Stimulated activated CD4-positive, alpha-beta T cell treated with anti-CD3 and anti-CD28 coated beads, TNF-alpha, amount 100 ng/mL, for 1 hour (primary cell): ENCODE results near the gene EN1.

Experiments
- DNase-seq, 3 donors: peaks; one replicate each; pipeline ENCODE4 v3.0.0-alpha.2; 2020; ENCODE audit warnings: low read depth in 3 of 3, low spot score in 1 of 3

EN1 gene

DNA sequence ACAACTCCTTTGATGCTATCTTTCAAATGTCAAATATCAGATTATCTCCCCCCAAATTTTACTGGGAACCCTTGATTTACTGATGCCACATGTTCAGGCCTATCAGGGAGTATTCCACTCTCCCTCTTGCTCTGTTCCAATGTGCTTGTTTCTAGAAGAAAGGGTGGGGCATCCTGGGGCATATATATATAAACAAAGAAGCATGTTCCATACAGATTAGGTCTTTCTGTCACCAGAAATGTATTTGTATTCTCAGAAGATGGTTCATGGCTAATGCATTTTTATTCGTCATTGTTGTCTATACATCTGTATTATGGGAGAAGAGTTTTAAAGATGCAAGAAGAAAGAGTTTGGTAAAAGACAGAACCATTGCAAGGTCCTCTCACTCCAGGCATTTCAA lies 24.9 kb downstream of the EN1 start:
- no peak for DNase-seq

DNA sequence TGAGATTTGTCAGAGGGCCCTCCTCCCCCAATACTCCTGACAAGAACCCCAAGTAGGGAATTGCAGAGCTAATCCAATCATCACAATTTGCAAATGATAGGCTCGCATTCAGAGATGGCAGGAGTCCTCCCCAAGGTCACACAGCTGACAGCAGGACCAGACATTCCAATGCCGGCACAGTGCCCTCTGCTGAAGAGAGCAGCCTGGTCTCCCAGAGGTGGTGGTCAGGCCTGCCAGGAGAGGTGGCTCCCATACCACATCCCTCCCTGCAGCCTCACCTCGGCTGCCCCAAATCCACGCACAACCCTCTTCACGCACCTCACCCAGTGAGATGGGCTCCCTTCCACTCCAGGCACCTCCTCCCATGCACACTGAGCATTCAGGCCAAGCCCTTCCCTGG lies 25.4 kb downstream of the EN1 start:
- DNase-seq = no peak

DNA sequence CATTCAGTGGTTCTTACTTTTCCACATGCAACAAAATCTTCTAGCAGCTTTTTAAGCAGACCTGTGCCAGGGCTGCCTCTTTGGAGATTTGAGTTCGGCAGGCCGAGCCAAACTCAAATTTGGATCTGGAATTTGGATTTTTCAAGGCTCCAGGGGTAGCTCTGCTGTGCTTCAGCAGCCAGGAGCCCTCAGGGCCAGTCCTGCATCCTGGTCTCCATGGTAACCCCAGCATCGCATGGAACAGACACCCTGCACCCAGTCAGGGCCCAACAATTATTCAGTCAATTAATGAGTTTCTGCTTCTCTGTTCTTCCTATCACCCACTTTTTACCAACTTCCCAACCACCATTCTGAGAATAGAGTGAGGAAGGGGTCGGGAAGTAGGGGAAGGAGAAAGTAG lies 30.0 kb downstream of the EN1 start:
- DNase-seq = no peak

DNA sequence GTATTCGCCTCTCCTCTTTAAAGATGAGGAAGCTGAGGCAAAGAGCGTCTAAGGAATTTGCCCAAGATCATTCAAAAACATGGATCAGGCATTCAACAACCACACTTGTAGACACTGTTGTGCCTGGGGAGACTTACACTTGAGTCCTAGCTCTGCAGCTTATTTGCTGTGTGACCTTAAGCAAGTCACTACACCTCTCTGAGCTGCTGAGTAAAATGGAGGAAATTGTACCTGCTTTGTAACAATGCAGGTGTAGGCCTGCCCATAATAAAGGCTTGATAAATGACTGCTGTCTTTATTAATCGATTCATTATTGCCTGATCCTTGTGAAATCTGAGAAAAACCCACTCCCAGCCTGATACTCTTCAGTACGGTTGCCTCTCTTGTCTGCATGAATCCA lies 30.8 kb downstream of the EN1 start:
- no peak for DNase-seq

DNA sequence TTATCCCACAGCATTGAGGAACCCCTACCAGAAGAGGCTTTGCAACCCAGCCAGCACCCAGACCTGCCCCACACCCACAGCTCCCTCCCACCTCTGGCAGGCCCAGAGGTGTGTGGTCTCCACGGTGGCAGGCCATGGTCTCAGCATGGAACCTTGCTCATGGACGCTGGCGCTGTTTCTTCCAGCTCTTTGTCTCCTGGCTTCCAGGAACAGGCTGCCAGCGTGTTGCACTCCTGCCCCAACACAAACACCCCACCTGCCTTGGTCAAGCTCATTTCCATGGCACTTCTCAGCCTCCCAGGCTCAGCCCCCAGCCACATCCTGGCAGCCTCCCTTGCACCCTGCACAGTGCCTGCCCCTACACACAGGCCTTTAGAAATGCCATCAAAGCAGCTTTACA lies 31.7 kb downstream of the EN1 start:
- DNase-seq = no peak

DNA sequence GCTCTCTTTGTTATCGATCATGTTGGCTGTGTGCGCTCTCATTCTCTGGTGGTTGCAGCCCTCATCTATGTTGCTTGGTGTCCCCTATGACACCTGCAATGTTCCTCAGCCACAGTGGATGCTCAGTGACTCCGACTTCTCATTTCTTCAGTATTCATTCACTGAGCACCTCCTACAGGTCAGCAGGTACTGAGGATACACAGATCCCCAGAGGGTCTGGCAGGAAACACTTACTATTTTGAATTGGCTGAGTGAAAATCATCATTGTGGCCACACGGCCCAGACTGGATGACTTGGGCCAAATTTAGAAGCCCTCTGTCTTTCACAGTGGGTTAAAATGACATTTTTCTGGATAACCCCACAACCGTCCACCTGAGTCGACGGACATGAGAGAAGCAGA lies 32.1 kb downstream of the EN1 start:
- no peak for DNase-seq

DNA sequence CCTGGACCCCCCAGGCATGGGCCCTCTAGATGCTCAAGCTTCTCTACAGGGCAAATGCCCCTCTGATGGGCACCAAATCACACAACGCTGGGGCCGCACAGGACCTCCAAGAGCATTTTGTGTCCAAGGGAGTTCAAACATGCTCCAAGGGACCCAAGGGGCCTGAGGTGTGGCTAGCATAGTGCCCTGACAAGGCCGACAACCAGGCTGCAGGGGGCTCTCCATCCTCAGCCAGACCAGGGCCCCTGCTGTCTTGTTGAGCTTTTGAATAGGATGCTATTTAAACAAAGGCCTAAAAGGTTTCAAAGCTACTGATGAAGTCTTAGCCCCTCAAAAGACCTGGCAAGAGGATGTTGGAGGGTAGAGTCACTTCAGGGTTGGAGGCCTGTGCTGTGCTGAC lies 33.1 kb downstream of the EN1 start:
- no peak for DNase-seq

DNA sequence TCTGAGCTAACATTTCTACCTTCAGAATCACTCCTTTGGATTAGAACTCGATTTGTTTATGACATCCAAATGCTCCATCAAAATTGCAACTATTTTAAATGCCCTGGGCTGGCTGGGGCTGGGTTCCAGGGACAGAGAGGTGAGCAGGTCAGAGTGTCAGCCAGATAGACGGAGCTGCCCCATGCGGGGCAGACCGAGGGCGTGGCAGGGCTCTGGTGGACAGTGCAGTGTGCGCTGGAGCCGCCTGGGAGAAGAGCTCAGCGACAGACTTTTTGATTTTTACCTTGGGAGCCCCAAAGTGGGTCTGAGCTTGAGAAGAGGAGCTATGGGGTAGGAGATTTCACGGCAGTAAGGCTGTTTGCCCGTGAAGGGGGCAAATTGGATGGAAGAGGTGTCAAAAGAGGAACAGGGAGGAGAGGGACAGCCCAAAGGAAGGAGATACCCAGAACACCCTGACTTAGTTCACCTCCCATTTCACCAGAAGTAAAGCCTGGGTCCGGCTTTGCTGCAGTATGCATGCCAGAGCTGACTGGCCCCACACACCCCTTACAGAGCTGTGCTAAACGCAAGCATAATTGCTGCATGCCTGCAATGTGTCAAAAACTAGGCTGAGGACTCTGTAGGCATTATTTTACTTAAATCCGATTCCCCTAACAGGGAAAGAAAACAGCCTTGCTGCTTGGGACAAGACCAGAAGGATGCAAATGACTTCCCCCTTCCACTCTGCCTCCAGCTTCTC lies 33.7 kb downstream of the EN1 start:
- DNase-seq = no peak

DNA sequence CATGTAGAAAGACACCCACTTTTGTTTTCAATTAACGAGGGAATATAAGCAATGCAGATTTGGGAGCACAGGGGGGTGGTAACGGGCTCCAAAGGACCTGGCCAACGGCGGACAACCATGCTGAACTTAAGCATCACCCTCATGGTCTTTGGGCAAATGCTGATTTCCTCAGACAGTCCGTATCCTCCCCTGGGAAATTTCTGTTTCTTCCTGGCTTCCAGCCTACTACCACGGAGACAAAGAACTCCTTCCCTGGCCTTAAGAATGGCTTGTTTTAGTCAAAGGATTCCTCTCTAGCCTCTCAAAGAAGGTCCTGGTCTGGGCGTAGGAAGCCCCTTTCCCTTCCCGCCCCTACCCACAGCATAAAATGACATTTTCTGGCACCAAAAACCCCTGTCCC lies 34.3 kb downstream of the EN1 start:
- no peak for DNase-seq

DNA sequence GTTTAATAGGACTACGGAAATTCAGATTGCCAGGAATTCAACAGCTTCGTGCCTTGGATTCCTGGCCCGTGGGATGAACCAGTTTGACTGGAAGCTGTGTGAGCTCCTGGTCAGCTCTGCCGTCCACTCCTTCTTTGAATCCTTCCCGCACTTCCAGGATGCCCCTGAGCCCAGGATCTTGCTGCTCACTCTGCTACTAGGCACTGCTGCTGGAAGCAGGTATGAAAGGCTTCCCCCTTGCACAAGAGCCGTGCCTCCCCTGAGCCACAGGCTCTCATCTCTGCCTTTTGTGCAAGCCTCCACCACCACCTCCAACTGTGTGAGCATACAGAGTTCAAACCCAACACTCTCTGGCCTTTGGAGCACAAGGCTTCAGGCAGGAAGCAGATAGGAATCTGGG lies 34.9 kb downstream of the EN1 start:
- DNase-seq = no peak

DNA sequence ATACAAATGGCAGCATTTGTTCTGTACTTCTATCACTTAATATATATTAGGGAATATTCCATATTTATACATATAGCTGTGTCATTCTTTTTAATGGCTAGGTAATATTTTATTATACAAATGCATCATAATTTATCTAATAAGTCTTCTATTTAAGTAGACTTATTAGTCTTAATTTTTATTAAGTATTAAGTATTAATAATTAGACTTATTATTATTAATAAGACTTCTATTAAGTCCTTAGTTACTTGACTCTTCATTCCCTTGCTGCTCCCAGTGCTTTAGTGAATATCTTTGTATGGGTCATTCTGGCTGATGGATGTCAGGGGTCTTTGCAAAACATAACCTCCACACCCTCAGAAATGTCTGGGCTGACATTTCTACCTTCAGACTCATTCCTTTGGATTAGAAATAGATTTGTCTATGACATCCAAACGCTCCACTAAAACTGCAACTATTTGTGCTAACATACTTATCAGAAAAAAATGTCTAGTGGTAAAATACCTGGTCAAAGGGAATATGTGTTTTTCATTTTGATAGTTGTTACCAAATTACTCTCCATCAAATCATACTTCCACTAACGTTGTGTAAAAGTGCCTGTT lies 35.8 kb downstream of the EN1 start:
- DNase-seq = no peak

DNA sequence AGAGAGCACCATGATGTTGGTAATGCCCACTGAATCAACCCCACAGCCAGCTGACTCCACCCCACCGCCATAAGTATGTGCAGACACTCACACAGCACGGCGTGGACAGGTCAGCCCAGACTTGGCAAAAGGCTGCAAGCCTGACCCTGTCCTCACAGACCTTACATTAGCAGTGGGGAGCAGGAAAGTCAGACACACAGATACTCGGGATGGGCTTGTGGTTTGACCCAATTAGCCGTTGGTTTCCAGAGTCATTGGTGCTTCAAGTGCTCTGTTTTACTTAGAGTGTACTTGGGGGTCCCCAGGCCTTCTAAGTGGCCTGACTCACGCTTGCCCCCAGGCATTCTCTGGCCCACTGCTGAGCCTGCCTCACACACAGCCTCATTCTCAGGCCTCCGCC lies 36.7 kb downstream of the EN1 start:
- no peak for DNase-seq

DNA sequence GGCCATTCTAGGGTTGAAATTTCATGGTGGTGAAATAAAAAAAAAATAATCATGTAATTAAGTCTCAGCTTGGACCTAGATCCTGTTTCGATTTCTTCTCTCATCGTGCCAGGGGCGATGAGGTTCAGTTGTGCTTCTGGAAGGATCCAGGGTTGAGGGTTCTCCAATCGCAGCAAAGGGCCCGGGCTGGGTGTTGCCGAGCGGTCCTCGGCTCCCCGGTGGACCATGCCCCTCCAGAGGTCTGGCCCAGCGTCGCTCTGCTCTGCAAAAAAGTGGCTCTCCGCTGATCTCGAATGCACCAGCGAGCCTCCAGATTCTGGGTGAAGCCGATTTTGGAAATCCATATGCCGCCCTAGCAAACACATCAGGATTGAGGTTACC lies 39.0 kb downstream of the EN1 start:
- DNase-seq = no peak

DNA sequence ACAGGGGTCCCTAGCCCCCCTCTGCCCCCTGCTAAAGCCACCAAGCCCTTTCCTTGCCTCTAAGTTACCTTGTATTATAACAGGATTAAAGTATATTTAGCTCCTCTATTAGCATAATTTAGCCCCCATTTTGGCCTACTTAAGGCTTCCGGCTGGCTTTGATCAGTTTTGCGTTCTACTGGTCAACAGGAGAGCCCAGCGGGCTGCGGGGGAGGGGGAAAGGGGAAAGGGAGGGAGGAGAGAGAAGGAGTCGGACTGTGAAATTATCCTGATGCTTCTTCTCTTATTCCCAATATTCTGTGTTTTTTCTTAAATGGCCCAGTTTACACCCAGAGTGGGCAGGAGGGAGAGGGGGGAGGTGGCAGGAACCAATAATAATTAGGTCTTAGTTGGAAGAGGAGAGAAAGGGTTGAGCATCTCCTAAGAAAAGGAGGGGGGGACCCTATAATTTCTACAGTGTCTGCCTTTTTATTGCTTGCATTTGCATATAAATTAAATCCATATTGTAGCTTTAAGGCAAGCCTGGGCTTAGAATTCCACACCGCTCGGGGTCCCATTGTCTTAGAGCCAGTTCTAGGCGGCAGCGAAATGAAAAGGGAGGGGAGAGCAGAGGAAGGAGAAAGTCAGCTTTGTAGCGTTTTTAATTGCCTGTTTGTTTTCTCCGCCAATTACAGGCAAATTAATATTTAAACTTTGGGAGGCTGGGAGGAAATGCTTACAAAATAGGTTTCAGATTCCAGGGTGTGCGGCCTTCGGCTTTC lies 39.6 kb downstream of the EN1 start:
- DNase-seq = no peak

DNA sequence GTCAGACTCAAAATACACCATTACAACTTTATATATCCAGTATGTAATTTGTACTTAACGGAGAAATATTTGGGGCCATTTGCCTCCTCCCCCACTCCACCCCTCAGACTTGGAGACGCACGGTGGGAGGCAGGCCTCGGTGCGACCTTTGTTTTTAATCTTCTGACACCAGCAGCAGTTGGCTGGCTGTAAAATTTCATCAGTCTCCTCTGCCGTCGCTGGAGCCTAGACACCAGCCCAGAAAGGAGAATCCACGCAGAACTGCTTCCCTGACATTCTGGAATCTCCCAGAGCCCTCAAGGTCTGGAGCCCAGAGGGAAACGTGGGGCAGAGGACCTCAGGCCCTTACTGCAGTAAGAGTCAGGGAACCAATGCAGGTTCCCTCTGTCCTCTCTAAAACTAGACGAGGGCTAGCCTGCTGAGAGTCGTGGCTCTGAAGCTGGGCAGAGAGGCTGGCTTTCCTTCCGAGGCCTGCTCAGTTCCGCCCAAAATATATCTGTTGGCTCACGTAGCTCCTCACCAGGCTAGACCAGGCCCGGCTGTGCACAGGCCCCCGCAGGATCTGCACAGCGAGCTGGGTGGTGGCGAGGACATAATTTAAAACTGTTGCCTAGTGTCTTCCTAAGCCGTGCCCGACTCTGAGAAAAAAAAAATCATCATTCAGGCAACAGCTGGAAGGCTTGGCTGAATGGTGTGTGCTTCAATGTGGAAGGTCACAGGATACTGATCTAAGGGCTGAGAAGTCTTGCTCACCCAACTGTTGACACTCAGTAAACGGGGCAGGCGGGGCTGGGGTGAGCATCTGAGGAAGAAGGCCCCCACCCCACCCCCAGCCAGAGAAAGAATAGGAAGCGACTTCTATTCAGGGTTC lies 40.4 kb downstream of the EN1 start:
- DNase-seq = no peak

DNA sequence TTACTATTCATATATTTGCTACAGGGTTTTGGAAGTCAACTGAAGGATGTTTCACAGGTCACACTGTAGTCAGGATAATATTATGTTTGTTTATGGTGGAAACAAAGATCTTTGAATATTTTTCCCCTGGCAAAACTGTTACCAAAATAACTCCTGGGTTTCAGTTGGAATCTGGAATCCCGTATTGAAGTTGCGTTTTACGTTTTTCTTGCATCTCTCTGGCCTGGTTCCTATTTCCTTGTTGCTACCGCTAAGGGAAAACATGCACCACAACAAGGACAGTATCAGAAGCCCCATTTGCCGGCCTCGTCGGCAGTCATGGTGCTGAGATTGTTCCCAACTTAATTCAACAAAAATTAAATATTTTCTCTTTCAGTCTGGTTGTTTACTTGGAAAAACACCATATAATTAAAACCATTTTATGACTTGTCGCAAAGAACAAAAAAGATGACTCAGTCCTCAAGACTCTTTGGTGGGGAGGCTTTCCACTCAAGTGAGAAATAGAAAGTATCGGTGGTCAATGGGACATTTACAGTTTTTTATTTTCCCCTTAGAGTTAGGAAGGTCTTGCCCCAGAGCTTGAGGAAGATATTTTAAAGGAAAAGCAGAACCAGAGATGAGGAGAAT lies 42.3 kb downstream of the EN1 start:
- no peak for DNase-seq

DNA sequence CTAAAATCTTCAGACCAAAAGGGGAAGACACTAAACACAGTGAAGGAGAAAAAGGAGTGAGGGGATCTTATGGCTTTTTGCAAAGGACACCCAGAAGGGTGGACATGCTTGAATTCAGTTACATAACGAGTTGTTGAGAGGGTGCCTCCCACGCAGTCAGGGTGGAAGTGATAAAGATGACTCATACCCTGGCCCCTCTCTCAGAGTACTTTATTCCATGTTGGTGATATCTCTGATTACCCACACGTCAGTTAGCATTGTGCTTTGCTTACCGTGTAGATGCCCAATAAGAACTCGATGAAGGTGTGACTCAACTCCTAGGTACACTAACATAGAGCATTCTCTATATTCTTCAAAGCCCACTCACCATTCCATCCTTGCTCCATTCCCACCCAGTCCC lies 44.4 kb downstream of the EN1 start:
- DNase-seq = no peak

DNA sequence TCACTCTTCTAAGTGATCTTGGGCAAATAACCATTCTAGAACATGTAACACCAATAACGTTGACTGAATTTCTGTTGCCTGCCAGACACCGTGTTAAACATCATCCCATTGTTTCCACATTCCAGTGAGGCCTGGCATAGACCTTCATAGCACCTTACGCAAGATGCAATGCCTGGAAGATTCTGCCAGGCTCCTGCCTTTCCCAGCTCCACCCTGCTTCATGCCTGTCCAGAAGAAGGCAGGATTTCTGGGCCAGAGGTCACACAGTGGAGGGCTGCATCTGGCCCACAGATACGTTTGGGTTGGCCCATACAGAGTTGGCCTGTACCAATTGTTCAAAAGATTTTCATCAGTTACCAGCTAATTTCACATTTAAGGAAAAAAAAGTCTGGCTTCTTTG lies 46.3 kb downstream of the EN1 start:
- DNase-seq = no peak

DNA sequence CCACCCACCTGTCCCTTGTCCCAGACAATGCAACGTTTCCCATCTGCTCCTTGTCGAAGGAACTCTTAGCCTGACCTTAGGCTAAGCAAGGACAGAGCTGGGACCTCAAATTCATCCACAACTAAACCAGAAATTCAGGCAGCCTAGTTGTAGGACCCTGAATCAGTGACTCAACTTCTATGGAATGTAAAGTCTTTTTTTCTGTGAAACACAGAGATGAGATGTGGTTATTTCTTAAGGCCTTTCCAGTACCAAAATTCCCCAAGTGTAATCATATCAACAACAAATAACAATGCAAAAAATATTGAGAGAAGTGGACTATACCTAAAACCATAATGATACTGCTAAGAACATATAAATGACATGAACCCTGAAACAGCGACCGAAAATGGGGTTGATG lies 46.7 kb downstream of the EN1 start:
- DNase-seq = no peak

DNA sequence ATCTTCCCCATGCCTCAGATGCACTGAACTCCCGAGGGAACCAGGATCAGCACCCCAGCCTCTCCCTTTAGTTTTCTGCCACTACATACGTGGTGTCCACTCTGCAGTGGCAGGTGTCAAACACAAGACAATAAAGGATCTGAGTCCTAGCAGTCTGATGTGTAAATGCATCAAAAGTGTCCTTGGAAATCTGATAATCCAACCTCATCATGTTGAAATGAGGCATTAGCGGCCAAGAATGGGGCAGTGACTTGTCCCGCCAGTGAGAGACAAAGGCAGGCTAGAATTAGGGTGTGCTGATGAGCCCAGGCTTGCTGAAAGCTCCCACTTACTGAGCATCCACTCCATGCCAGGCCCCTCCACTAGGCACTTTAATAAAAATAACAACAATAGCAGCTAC lies 52.9 kb downstream of the EN1 start:
- DNase-seq = no peak
